Esophagus squamous epithelium (tissue), 4 donors: ENCODE measurements around the gene KHNYN.

Source experiments
- CTCF ChIP-seq, 6 experiments: fragments of 450-650 bp in 4 of 6; fragments of 200-600 bp in 2 of 6; sonication (generic) in 2 of 6; IDR thresholded peaks; one replicate each; pipeline ENCODE4 v1.5.1; 2016 to 2019; ENCODE audit warnings: antibody characterized with exemption in 6 of 6, mild to moderate bottlenecking in 4 of 6, moderate library complexity in 4 of 6
- POLR2A ChIP-seq, 4 donors: fragments of 450-650 bp; IDR thresholded peaks; one replicate each; pipeline ENCODE4 v1.6.1; 2017; ENCODE audit warnings: antibody characterized with exemption in 4 of 4, mild to moderate bottlenecking in 4 of 4, moderate library complexity in 3 of 4

DNA sequence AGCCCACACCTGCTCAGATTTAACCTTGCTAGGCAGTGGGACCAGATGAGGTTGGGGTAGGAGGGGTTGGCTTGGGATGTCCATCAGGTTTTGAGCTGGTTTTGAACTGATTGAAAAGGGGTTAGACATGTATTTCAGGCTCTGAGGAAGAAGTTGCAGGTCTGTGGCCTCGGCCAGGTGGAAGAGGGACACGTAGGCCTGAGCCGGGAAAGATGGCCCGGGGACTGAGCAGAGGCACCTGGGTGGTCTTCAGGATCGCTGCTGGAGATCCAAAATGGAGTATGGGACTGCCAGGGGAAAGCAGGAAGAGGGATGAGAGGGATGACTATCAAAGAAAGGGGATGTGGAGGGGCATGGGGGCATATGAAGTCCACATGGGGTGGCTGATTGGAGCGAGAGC is 23.3 kb upstream of the KHNYN start:
- TF ChIP-seq CTCF (IDR thresholded peaks at IDR 0.05) (no peak), POLR2A (IDR thresholded peaks at IDR 0.05) (no peak)
